Erythroblast (primary cell): ENCODE measurements around the gene DUOX1.

Experiments
- GATA1 ChIP-seq: IDR thresholded peaks from 2 replicates; pipeline ENCODE4 v1.6.1; 2011; ENCODE audit warnings: low read depth, mild to moderate bottlenecking, control low read depth, low read length, moderate library complexity
- POLR2A ChIP-seq: IDR thresholded peaks from 2 replicates; pipeline ENCODE4 v1.6.1; 2011; ENCODE audit warnings: mild to moderate bottlenecking, low read length

- no peak for TF ChIP-seq POLR2A
- no peak for TF ChIP-seq GATA1
Measured at GRCh38 chr15:45149060-45149459, 19.3 kb downstream of the DUOX1 start.
